HG03159 (cell line): Measurements from ENCODE around the gene HRAS.
"Not testable (repeated sequence)": the region's sequence is repeated elsewhere in the genome, so short reads cannot be mapped to it uniquely, and the experiment has no call there.

Experiments
- ATAC-seq: cut with Tn5 transposase; IDR thresholded peaks from one replicate; pipeline ENCODE4 v1.9.1; 2021; ENCODE audit warnings: mild to moderate bottlenecking, moderate library complexity; ENCODE audit not compliant: unreplicated experiment

Gene HRAS

GRCh38 chr11:534396-535209, 773 bp downstream of the HRAS start:
- no peak for ATAC-seq

GRCh38 chr11:533586-534395, 1.6 kb downstream of the HRAS start:
- no peak for ATAC-seq

- no peak for ATAC-seq
These were observed 2.3 kb downstream of the HRAS start for GRCh38 chr11:532986-533585.

- no peak for ATAC-seq
These were observed 2.8 kb downstream of the HRAS start for GRCh38 chr11:532527-532985.

GRCh38 chr11:531919-532526, 3.4 kb downstream of the HRAS start:
- no peak for ATAC-seq

- no peak for ATAC-seq
These were observed 4.2 kb downstream of the HRAS start for GRCh38 chr11:530960-531831.

- no peak for ATAC-seq
These were observed 5.5 kb downstream of the HRAS start for GRCh38 chr11:529728-530411.

GRCh38 chr11:528815-529727, 6.3 kb downstream of the HRAS start:
- no peak for ATAC-seq

GRCh38 chr11:528166-528814, 7.1 kb downstream of the HRAS start:
- no peak for ATAC-seq

- ATAC-seq = no peak
These were observed 9.2 kb downstream of the HRAS start for GRCh38 chr11:526192-526591.

- no peak for ATAC-seq
These were observed 14.1 kb downstream of the HRAS start for GRCh38 chr11:521177-521688.

- ATAC-seq = no peak
These were observed 14.8 kb downstream of the HRAS start for GRCh38 chr11:520428-521176.

GRCh38 chr11:518463-519202, 16.7 kb downstream of the HRAS start:
- no peak for ATAC-seq

- ATAC-seq = not testable (repeated sequence)
These were observed 18.3 kb downstream of the HRAS start for GRCh38 chr11:516918-517685.

- no peak for ATAC-seq
These were observed 19.0 kb downstream of the HRAS start for GRCh38 chr11:516400-516799.

- no peak for ATAC-seq
These were observed 20.2 kb downstream of the HRAS start for GRCh38 chr11:515131-515530.
